Skin epidermis (tissue), 12 donors: ENCODE measurements around the gene CRADD.
"Not testable (repeated sequence)": the region's sequence is repeated elsewhere in the genome, so short reads cannot be mapped to it uniquely, and the experiment has no call there.

Source experiments
- H3K27ac ChIP-seq, 21 experiments: fragments of 200-600 bp; sonication (generic) in 11 of 21; one replicate each; pipeline ENCODE4 v1.5.0; 2020; ENCODE audit warnings: mild to moderate bottlenecking in 3 of 21, inconsistent platforms in 2 of 21, moderate library complexity in 2 of 21
- H3K4me3 ChIP-seq, 7 experiments: fragments of 200-600 bp; sonication (generic) in 2 of 7; one replicate each; pipeline ENCODE4 v1.5.0; 2020; ENCODE audit warnings: inconsistent platforms in 2 of 7, mild to moderate bottlenecking in 2 of 7, moderate library complexity in 1 of 7

The CRADD gene

GRCh38 chr12:93704122-93704521 is 26.9 kb downstream of the CRADD start:
- H3K27ac ChIP-seq, result peak overlapping the region in 4 of 21 experiments; percentile 34 to 58 (median 38)
- no peak overlapping the region for H3K4me3 ChIP-seq

- no peak overlapping the region for H3K4me3 ChIP-seq
- H3K27ac ChIP-seq, result peak overlapping the region in 6 of 21 experiments; percentile 2 to 58 (median 36)
These were observed 27.4 kb downstream of the CRADD start for GRCh38 chr12:93704625-93705024.

GRCh38 chr12:93705237-93705636 is 28.1 kb downstream of the CRADD start:
- H3K4me3 ChIP-seq, result no peak overlapping the region
- H3K27ac ChIP-seq, result peak overlapping the region in 1 of 21 experiments; percentile 39

GRCh38 chr12:93706387-93706786 is 29.2 kb downstream of the CRADD start:
- H3K27ac ChIP-seq, result no peak overlapping the region

GRCh38 chr12:93706824-93707223 is 29.6 kb downstream of the CRADD start:
- no peak overlapping the region for H3K4me3 ChIP-seq
- no peak overlapping the region for H3K27ac ChIP-seq

More at GRCh38 chr12:93706387-93706786, 29.2 kb downstream of the CRADD start:
- H3K4me3 ChIP-seq, result no peak overlapping the region

GRCh38 chr12:93707836-93708235 is 30.7 kb downstream of the CRADD start:
- Histone ChIP-seq H3K4me3 (no peak overlapping the region), H3K27ac (no peak overlapping the region)

GRCh38 chr12:93708952-93709351 is 31.8 kb downstream of the CRADD start:
- H3K4me3 ChIP-seq, result no peak overlapping the region
- no peak overlapping the region for H3K27ac ChIP-seq

- Histone ChIP-seq H3K4me3 (no peak overlapping the region), H3K27ac (no peak overlapping the region)
These were observed 32.2 kb downstream of the CRADD start for GRCh38 chr12:93709386-93709785.

GRCh38 chr12:93710574-93710926 is 33.4 kb downstream of the CRADD start:
- H3K27ac ChIP-seq, result no peak overlapping the region

GRCh38 chr12:93711502-93711901 is 34.3 kb downstream of the CRADD start:
- not testable (repeated sequence) for H3K4me3 ChIP-seq, H3K27ac ChIP-seq

More at GRCh38 chr12:93710574-93710926, 33.4 kb downstream of the CRADD start:
- no peak overlapping the region for H3K4me3 ChIP-seq

GRCh38 chr12:93712200-93712599 is 35.0 kb downstream of the CRADD start:
- H3K27ac ChIP-seq, result no peak overlapping the region
- no peak overlapping the region for H3K4me3 ChIP-seq

GRCh38 chr12:93713060-93713459 is 35.9 kb downstream of the CRADD start:
- Histone ChIP-seq H3K27ac (no peak overlapping the region), H3K4me3 (no peak overlapping the region)

GRCh38 chr12:93713800-93714199 is 36.6 kb downstream of the CRADD start:
- peak overlapping the region in 4 of 21 experiments; percentile 20 to 60 (median 44) for H3K27ac ChIP-seq
- H3K4me3 ChIP-seq, result no peak overlapping the region

GRCh38 chr12:93714382-93714781 is 37.2 kb downstream of the CRADD start:
- H3K27ac ChIP-seq, result peak overlapping the region in 10 of 21 experiments; percentile 4 to 60 (median 42)
- H3K4me3 ChIP-seq, result no peak overlapping the region

- H3K4me3 ChIP-seq, result no peak overlapping the region
- no peak overlapping the region for H3K27ac ChIP-seq
These were observed 42.5 kb downstream of the CRADD start for GRCh38 chr12:93719710-93720109.

GRCh38 chr12:93720559-93720958 is 43.4 kb downstream of the CRADD start:
- Histone ChIP-seq H3K27ac (no peak overlapping the region), H3K4me3 (no peak overlapping the region)

GRCh38 chr12:93722179-93722578 is 45.0 kb downstream of the CRADD start:
- Histone ChIP-seq H3K27ac (no peak overlapping the region), H3K4me3 (no peak overlapping the region)

- Histone ChIP-seq H3K27ac (no peak overlapping the region), H3K4me3 (no peak overlapping the region)
These were observed 45.8 kb downstream of the CRADD start for GRCh38 chr12:93722835-93723567.

GRCh38 chr12:93723568-93723930 is 46.4 kb downstream of the CRADD start:
- Histone ChIP-seq H3K27ac (no peak overlapping the region), H3K4me3 (no peak overlapping the region)

- Histone ChIP-seq H3K27ac (no peak overlapping the region), H3K4me3 (no peak overlapping the region)
These were observed 48.4 kb downstream of the CRADD start for GRCh38 chr12:93725531-93725930.

GRCh38 chr12:93727195-93727811 is 50.1 kb downstream of the CRADD start:
- Histone ChIP-seq H3K27ac (no peak overlapping the region), H3K4me3 (no peak overlapping the region)
